Parathyroid adenoma (tissue), 2 donors: ENCODE results near the gene NADK2.

Experiments used
- H2AFZ ChIP-seq: fragments of 300-600 bp; sonication (generic); one replicate; pipeline ENCODE4 v1.7.0; 2017; ENCODE audit warnings: antibody characterized with exemption, mild to moderate bottlenecking
- H3K27ac ChIP-seq: fragments of 300-600 bp; sonication (generic); one replicate; pipeline ENCODE4 v1.7.0; 2017
- H3K27me3 ChIP-seq: fragments of 300-600 bp; sonication (generic); one replicate; pipeline ENCODE4 v1.7.0; 2017; ENCODE audit warnings: low read length; ENCODE audit not compliant: control insufficient read depth, insufficient read depth
- H3K36me3 ChIP-seq: fragments of 300-600 bp; sonication (generic); one replicate; pipeline ENCODE4 v1.7.0; 2017; ENCODE audit warnings: low read length; ENCODE audit not compliant: control insufficient read depth, insufficient read depth
- H3K4me1 ChIP-seq: fragments of 300-600 bp; sonication (generic); one replicate; pipeline ENCODE4 v1.7.0; 2017; ENCODE audit warnings: control low read depth
- H3K4me2 ChIP-seq: fragments of 300-600 bp; sonication (generic); one replicate; pipeline ENCODE4 v1.7.0; 2017; ENCODE audit warnings: low read length
- H3K4me3 ChIP-seq: fragments of 300-600 bp; sonication (generic); one replicate; pipeline ENCODE4 v1.7.0; 2017; ENCODE audit warnings: low read depth, low read length
- H3K79me2 ChIP-seq: fragments of 300-600 bp; sonication (generic); one replicate; pipeline ENCODE4 v1.7.0; 2017; ENCODE audit warnings: control low read depth
- H3K9ac ChIP-seq: fragments of 300-600 bp; sonication (generic); one replicate; pipeline ENCODE4 v1.7.0; 2017; ENCODE audit warnings: mild to moderate bottlenecking
- H3K9me3 ChIP-seq: fragments of 300-600 bp; sonication (generic); one replicate; pipeline ENCODE4 v1.7.0; 2017; ENCODE audit warnings: low read length; ENCODE audit not compliant: control insufficient read depth
- TF ChIP-seq, protein P1 (sequence below): fragments of 300-600 bp; sonication (generic); IDR thresholded peaks from one replicate; pipeline ENCODE4 v1.7.0; 2017; ENCODE audit warnings: antibody characterized with exemption, mild to moderate bottlenecking
- donor health status: primary hyperparathyroidism.

NADK2 gene

DNA sequence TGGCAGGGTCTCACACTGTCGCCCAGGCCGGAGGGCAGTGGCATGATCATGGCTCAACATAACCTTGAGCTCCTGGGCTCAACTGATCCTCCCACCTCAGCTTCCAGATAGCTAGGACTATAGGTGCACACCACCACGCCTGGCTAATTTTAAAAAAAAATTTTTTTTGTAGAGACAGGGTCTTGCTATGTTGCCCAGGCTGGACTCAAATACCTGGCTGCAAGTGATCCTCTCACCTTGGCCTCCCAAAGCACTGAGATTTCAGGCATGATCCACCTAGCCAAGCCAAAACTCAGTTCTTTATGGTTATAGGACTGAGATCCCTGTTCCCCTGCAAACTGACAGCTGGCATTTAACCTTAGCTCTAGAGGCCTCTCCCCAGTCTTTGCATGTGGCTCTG is 95.3 kb downstream of the NADK2 start:
- Histone ChIP-seq H3K4me3 (no peak overlapping the region), H3K9ac (no peak overlapping the region)

GRCh38 chr5:36145311-36145710 is 96.4 kb downstream of the NADK2 start:
- no peaks in the 10 kb centered on the region for H3K4me1 ChIP-seq
- H3K9me3 ChIP-seq: no peaks in the 10 kb centered on the region
- no peak overlapping the region for H3K4me3 ChIP-seq

More for the DNA sequence above, 95.3 kb downstream of the NADK2 start:
- Histone ChIP-seq H3K9me3 (no peaks in the 10 kb centered on the region), H3K4me1 (no peaks in the 10 kb centered on the region), H3K27me3 (no peaks in the 10 kb centered on the region), H3K36me3 (no peaks in the 10 kb centered on the region), H2AFZ (no peak overlapping the region), H3K27ac (no peak overlapping the region), H3K4me2 (no peak overlapping the region), H3K79me2 (peaks cover 6% of the 10 kb centered on the region)
- TF ChIP-seq, protein P1, sequence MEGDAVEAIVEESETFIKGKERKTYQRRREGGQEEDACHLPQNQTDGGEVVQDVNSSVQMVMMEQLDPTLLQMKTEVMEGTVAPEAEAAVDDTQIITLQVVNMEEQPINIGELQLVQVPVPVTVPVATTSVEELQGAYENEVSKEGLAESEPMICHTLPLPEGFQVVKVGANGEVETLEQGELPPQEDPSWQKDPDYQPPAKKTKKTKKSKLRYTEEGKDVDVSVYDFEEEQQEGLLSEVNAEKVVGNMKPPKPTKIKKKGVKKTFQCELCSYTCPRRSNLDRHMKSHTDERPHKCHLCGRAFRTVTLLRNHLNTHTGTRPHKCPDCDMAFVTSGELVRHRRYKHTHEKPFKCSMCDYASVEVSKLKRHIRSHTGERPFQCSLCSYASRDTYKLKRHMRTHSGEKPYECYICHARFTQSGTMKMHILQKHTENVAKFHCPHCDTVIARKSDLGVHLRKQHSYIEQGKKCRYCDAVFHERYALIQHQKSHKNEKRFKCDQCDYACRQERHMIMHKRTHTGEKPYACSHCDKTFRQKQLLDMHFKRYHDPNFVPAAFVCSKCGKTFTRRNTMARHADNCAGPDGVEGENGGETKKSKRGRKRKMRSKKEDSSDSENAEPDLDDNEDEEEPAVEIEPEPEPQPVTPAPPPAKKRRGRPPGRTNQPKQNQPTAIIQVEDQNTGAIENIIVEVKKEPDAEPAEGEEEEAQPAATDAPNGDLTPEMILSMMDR: no peak

More at GRCh38 chr5:36145311-36145710, 96.4 kb downstream of the NADK2 start:
- H3K79me2 ChIP-seq: peaks cover 6% of the 10 kb centered on the region
- H3K36me3 ChIP-seq: no peaks in the 10 kb centered on the region
- no peak overlapping the region for H2AFZ ChIP-seq
- H3K27me3 ChIP-seq: no peaks in the 10 kb centered on the region
- no peak overlapping the region for H3K4me2 ChIP-seq
- H3K27ac ChIP-seq: no peak overlapping the region
- TF ChIP-seq, protein P1: no peak
- H3K9ac ChIP-seq: no peak overlapping the region
